Breast epithelium (tissue), 4 donors: ENCODE results near the gene FGD2. TPM values are rescaled to one million over a fixed set of nuclear protein-coding genes. Genes with fewer than 3 reads are reported as not detected.
A peak's percentile ranks its signal among the peaks of the same experiment; 100 is the strongest.

Experiments
- DNase-seq, 2 donors: peaks; one replicate each; pipeline ENCODE4 v3.0.0-alpha.2; 2019; ENCODE audit warnings: low spot score in 2 of 2
- H3K27ac ChIP-seq, 2 donors: fragments of 200-600 bp; sonication (generic) in 1 of 2; one replicate each; pipeline ENCODE4 v1.5.1; 2016 to 2019; ENCODE audit warnings: mild to moderate bottlenecking in 1 of 2
- H3K27me3 ChIP-seq, 2 donors: fragments of 200-600 bp; sonication (generic) in 1 of 2; one replicate each; pipeline versions ENCODE4 v1.5.1 to v1.6.0; 2017 to 2019; ENCODE audit warnings: control low read depth in 1 of 2, mild to moderate bottlenecking in 1 of 2
- H3K36me3 ChIP-seq: fragments of 200-600 bp; one replicate; pipeline ENCODE4 v1.5.1; 2019
- H3K4me1 ChIP-seq, 2 donors: fragments of 200-600 bp; sonication (generic); one replicate each; pipeline ENCODE4 v1.5.1; 2016 to 2019; ENCODE audit warnings: control low read depth in 1 of 2
- H3K4me3 ChIP-seq, 3 donors: fragments of 200-600 bp; sonication (generic); 1 replicate in 2 of 3; 2 replicates in 1 of 3; pipeline ENCODE4 v1.5.1; 2016 to 2019; ENCODE audit warnings: mild to moderate bottlenecking in 3 of 3, moderate library complexity in 2 of 3
- H3K9me3 ChIP-seq, 2 donors: fragments of 200-600 bp; sonication (generic) in 1 of 2; one replicate each; pipeline ENCODE4 v1.5.1; 2016 to 2019; ENCODE audit warnings: control low read depth in 1 of 2
- CTCF ChIP-seq, 3 donors: fragments of 450-650 bp; IDR thresholded peaks; one replicate each; pipeline ENCODE4 v1.5.1; 2016 to 2017; ENCODE audit warnings: antibody characterized with exemption in 3 of 3, mild to moderate bottlenecking in 3 of 3, moderate library complexity in 3 of 3
- POLR2A ChIP-seq: fragments of 450-650 bp; IDR thresholded peaks from one replicate; pipeline ENCODE4 v1.6.1; 2016; ENCODE audit warnings: antibody characterized with exemption, mild to moderate bottlenecking, moderate library complexity
- POLR2AphosphoS5 ChIP-seq, 3 donors: sonication (generic); formaldehyde crosslinking; IDR thresholded peaks; one replicate each; pipeline ENCODE4 v1.6.1; 2017; ENCODE audit warnings: antibody characterized with exemption in 3 of 3
- intact Hi-C: fragments of 100-400 bp; cut with DNase I; formaldehyde crosslinking; loops from one replicate; pipeline ENCODE4 v1.15.1; 2023; ENCODE audit warnings: low total_unique reads
- total RNA-seq, 3 donors: library from RNA; depleted of rRNA; stranded (reverse); fragments of >200 nt; gene quantifications; one replicate each; pipeline ENCODE4 v1.1.0, GENCODE V29; 2016

The FGD2 gene
- total RNA-seq, 3 donors from 2014 or later: 11.5 to 51.4 (median 18.6) TPM

GRCh38 chr6:36973647-36974046 lies 31.8 kb upstream of the FGD2 start:
- no peak for DNase-seq
- no peaks in the 10 kb centered on the region for H3K4me1 ChIP-seq

GRCh38 chr6:36975231-36976006 lies 30.0 kb upstream of the FGD2 start:
- Histone ChIP-seq H3K4me3 (no peak overlapping the region), H3K27me3 (no peaks in the 10 kb centered on the region), H3K4me1 (peaks cover 0 to 6% of the 10 kb centered on the region in 2 donors), H3K36me3 (no peaks in the 10 kb centered on the region), H3K27ac (peak overlapping the region in 1 of 2 donors; percentile 80), H3K9me3 (no peaks in the 10 kb centered on the region)
- TF ChIP-seq POLR2AphosphoS5 (IDR thresholded peaks at IDR 0.05) (no peak), CTCF (IDR thresholded peaks at IDR 0.05) (no peak), POLR2A (no peak)
- intact Hi-C loops: no loop called here
- no peak for DNase-seq

More at GRCh38 chr6:36973647-36974046, 31.8 kb upstream of the FGD2 start:
- TF ChIP-seq CTCF (IDR thresholded peaks at IDR 0.05) (no peak), POLR2A (no peak), POLR2AphosphoS5 (IDR thresholded peaks at IDR 0.05) (no peak)
- Histone ChIP-seq H3K27ac (no peak overlapping the region), H3K4me3 (no peak overlapping the region), H3K27me3 (no peaks in the 10 kb centered on the region), H3K9me3 (no peaks in the 10 kb centered on the region), H3K36me3 (no peaks in the 10 kb centered on the region)
- intact Hi-C loops: no loop called here

- intact Hi-C loops: no loop called here
- no peak for TF ChIP-seq CTCF (IDR thresholded peaks at IDR 0.05)
- no peak for TF ChIP-seq POLR2A
- TF ChIP-seq POLR2AphosphoS5 (IDR thresholded peaks at IDR 0.05): no peak
- Histone ChIP-seq H3K27me3 (no peaks in the 10 kb centered on the region), H3K4me1 (peaks cover 0 to 6% of the 10 kb centered on the region in 2 donors), H3K36me3 (no peaks in the 10 kb centered on the region), H3K27ac (peak overlapping the region in 1 of 2 donors; percentile 80), H3K4me3 (no peak overlapping the region), H3K9me3 (no peaks in the 10 kb centered on the region)
- DNase-seq: no peak
These were observed 29.5 kb upstream of the FGD2 start for GRCh38 chr6:36976007-36976264.

GRCh38 chr6:36976509-36976908 lies 28.9 kb upstream of the FGD2 start:
- no peaks in the 10 kb centered on the region for H3K27me3 ChIP-seq
- intact Hi-C loops: no loop called here
- H3K27ac ChIP-seq: peak overlapping the region in 1 of 2 donors; percentile 80
- H3K4me1 ChIP-seq: peaks cover 0 to 6% of the 10 kb centered on the region in 2 donors
- TF ChIP-seq CTCF (IDR thresholded peaks at IDR 0.05) (no peak), POLR2A (no peak), POLR2AphosphoS5 (IDR thresholded peaks at IDR 0.05) (no peak)
- no peak overlapping the region for H3K4me3 ChIP-seq
- no peaks in the 10 kb centered on the region for H3K9me3 ChIP-seq
- DNase-seq: no peak
- no peaks in the 10 kb centered on the region for H3K36me3 ChIP-seq

- DNase-seq: no peak
- H3K9me3 ChIP-seq: no peaks in the 10 kb centered on the region
- TF ChIP-seq POLR2A (no peak), POLR2AphosphoS5 (IDR thresholded peaks at IDR 0.05) (no peak), CTCF (IDR thresholded peaks at IDR 0.05) (no peak)
- peaks cover 0 to 6% of the 10 kb centered on the region in 2 donors for H3K4me1 ChIP-seq
- H3K36me3 ChIP-seq: no peaks in the 10 kb centered on the region
- no peaks in the 10 kb centered on the region for H3K27me3 ChIP-seq
- H3K4me3 ChIP-seq: no peak overlapping the region
- H3K27ac ChIP-seq: peak overlapping the region in 1 of 2 donors; percentile 80
- intact Hi-C loops: no loop called here
These were observed 28.5 kb upstream of the FGD2 start for GRCh38 chr6:36976931-36977330.
